ENCODE data around the gene KCNQ1OT1.

KCNQ1OT1 gene

DNA sequence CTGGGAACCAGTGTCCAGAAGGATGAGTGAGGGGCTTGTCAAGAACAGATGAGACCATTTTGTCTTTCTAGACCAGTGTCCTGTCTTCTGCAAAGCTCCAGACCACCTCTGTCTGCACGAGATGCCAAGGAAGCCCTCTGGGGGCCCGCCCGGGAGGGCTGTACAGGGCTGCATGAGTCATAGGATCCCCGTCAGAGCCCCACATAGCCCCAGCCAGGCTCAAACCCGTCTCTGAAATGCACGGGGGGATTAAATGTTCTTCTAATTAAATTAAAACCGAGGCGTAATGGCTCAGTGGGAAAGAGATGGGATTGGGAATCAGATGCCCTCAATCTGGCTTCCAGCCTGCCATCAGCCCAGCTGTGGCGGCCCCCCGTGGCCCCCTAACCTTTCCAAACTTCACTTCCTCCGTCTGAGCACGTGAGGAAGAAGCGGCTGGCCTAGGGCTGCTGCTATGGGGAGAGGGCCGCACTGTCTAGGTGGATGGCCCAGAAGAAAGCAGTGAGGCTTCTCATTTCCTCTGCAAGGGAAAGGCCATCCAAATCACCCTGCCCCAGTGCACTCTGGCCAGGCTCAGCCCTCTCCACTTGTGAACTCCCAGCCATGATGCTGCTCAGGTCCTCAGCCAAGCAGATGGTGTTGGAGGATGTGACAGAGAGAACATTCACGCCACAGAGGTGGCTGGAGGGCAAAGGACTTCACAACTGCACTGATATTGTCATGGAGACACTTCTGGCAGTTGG lies 32.8 kb downstream of the KCNQ1OT1 start:
- no peak for DNase-seq (ENCODE audit: low read depth)

DNA sequence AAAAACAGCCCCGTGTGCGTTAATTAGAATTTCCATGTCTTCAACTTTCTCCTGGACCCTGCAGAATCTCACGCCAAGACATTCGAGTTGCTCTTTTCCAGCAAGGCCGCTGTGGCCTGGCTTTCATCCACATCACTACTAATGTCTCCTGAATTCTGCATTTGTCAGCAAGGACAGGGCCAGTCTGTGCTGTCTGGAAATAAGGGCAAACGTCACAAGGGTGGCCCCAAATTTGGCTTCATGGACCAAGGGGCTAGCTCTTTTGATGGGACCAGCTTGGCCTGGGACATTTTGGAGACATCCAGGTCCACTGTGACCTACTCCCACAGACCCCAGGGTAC lies 33.4 kb downstream of the KCNQ1OT1 start:
- DNase-seq (ENCODE audit: low read depth), result no peak

DNA sequence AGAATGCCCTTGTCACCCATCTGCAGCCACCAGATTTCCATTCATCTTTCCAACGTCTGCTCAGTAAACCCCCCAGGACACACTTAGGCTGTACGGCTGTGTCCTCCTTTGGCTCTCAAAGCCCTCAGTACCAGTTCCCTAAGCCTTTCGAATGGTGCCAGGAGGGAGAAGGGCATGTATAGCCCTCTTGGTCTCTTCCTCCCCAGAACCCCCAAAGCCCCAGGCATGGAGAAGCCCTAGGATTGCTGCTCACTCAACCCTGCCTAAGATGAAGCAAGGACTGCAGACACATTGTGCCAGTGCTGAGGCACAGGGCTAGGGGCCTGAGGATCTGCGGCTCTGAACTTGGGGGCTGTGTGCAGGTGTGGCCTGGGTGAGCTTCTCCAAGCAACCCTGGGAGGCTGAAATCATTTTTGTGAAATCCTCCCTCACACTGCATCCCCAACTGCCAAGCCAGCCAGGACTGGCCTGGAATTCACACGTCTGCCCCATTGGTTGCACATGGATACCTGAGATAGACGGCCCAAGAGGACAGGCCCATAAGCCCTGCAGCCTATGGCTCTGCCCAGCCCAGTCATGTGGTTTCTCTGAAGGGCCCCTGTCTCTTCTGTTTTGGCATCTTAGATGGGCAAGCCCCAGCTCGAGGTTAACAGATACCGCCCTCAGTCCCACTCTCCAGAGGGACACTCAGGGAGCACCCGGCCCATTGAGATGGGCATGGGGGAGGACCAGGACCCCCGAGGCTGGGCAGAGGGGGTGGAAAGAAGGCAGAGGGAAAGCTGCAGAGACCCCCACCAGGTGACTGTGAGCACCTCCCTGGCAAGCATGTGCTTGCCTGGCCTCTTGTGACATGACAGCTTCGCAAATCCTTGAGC lies 34.0 kb downstream of the KCNQ1OT1 start:
- no peak for DNase-seq (ENCODE audit: low read depth)

DNA sequence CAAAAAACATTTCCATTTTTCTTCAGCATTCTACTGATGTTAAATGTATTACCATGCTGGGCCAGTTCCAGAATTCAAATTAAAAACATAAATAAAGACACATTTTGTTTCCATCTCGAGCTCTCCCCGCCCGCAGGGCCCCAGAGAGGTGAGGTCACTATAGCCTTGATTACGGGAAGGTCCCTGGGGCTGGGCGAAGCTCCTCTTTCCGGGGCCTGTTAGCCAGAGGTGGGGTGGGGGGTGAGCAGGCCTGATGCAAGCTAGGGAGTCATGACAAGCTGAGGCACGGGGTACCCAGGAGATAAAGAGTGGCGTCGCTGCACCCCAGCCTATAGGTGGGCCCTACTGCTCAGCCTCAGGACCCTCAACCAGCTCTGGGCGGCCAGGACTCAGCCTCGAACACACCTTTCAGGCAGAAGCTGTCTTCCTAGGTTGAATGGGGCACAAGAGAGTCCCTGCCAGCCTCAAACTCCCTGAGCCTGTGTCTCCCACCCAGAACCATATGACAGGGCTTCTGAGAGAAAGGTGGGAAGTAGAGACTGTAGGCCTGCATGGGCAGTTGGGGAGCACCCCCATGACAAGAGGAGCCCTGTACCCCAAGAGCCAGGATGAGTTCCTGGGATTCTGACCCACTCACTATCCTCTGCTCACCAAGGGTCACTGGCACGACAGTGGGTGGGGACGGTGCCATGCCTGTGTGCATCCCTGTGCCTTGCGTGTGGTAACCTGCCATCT lies 34.8 kb downstream of the KCNQ1OT1 start:
- no peak for DNase-seq (ENCODE audit: low read depth)

DNA sequence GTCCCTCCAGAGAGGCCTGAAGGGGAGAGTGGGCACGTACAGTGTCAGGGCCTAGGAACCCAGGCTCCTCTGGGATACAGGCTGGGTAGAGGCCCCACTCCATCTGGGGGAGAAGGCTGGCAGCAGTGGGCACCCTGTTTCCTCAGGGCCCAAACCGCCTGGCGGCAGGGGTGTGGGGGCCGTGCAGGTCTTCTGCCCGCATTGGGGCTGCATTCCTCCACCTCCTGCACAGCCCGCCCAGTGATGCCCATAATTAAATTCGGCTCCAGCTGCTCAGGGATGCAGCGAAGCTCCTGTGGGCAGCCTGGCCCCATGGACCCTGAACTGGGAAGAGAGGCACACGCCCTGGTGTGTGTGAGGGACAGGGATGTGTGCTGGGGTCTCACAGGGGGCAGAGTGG lies 35.4 kb downstream of the KCNQ1OT1 start:
- DNase-seq (ENCODE audit: low read depth), result no peak

DNA sequence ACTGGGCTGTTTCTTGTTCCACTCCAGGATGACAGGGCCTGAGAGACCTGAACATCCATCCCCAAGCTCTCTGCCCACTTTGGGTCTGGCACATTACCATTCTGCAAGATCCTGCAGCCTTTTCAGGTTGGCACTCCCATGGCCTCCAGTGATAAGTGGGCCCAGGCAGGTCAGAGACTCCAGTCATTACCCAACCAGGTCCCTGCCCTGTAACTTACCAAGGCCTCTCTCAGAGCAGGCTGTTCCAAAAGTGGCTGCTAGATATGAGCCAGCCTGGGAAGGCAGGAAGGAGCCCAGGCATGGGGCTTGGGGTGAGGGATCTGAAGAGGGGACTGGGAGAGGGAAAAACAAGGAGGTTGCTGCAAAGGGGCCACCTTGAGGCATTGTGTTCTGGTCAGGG lies 35.9 kb downstream of the KCNQ1OT1 start:
- no peak for DNase-seq (ENCODE audit: low read depth)

DNA sequence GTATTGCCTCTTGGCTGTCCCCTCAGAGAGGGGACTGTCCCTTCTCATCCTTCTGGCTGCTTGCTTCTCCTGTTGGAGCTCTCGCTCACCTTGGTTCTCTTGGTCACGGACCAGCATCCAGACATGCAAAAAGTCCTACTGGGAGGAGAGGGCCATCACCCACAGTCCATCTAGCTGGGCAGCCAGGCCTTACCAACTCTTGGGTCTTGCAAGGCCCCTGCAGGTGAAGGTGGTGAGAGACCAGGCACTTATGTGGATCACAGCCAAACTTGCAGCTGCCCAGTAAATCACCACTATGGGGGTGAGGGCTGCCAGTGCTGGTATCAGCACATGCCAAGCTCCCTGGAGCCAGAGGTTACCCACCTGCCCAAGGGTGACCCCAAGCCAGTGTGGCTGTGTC lies 36.3 kb downstream of the KCNQ1OT1 start:
- DNase-seq (ENCODE audit: low read depth), result no peak

DNA sequence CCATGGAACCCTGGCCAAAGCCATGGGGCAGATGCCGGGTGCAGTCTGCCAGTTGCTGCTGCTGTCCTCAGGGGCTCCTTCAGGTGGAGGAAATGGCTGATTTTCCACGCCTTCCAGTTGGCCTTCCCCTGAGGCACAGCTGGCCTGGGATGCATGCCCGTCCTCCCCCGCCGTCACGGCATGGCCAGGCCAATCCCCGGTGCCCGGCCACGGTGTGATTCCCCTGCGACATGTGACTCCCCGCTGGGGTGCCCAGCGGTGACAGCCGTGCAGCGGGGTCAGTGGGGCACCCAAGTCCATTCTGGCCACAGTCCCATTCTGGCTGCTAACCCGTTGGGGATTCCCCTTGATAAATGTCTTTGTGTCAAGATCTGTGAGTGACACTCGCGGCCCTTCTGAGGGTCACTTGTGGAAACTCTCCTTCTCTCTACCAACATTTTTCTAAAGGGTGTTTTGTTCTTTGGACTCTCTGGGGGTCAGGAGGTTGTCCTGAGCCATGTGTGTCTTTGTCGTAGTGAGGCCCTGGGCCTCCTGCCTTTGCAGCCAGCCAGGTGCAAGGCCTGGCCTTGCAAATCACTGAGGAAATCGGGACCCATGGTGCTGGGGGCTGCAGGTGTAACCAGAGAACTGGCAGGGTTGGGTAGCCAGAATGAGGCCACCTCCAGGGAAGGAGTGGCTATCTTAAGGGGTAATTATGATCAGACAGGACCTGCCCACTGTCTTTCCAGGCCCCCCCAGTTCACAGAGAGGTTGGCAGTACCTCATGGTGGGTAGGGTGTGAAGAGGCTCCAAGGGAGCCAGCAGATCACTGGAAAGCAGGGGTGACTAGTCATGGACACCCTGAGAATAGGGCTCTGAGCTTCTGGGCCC lies 37.1 kb downstream of the KCNQ1OT1 start:
- DNase-seq (ENCODE audit: low read depth), result no peak

DNA sequence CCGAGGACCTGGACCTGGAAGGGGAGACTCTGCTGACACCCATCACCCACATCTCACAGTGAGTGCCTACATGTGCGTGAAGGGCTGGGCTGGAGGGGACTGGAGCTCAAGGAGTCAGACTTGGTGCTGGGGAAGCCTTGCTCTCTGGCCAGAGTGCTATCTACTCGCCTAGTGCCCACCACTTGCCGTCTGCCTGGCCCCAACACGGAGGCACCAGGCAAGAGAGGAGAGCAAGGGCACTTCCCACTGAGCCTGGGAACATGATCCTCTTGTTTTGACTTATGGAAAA lies 37.8 kb downstream of the KCNQ1OT1 start:
- no peak for DNase-seq (ENCODE audit: low read depth)

DNA sequence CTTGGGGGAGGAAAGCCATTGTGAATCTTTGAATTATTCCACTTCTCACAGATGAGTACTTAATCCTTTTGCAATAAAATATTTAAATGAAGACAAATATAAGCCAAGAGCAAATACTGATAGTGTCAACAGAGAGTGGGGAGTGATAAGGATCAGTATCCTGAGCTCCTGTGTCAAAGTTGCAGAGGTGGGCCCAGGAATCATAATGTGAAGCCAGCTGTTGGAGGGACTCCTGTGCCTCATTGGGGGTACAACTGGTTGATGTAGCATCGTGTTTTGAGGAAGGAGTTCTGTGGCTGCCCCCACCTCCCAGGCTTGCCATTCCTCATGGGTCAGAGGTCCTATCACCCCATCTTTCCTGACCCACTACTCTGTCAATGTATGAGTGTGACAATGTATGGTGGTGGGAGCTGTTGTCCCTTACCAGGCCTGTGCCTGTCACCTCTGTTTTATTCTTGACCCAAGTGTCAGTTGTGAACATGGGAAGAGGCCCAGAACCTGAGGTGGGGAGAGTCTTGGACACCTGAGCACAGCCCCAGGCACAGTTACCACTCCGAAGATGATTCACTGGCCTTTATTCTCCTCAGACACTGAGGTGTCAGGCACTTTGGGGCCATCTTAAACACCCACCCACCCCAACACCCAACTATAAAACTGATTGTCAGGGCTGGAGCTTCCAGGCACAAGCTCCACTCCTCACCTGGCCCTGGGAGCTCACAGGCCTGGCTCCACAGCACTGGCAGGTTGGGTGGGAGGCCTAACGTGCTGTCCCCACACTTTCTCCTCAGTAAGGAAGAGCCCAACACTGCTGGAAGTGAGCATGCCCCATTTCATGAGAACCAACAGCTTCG lies 38.4 kb downstream of the KCNQ1OT1 start:
- no peak for DNase-seq (ENCODE audit: low read depth)

DNA sequence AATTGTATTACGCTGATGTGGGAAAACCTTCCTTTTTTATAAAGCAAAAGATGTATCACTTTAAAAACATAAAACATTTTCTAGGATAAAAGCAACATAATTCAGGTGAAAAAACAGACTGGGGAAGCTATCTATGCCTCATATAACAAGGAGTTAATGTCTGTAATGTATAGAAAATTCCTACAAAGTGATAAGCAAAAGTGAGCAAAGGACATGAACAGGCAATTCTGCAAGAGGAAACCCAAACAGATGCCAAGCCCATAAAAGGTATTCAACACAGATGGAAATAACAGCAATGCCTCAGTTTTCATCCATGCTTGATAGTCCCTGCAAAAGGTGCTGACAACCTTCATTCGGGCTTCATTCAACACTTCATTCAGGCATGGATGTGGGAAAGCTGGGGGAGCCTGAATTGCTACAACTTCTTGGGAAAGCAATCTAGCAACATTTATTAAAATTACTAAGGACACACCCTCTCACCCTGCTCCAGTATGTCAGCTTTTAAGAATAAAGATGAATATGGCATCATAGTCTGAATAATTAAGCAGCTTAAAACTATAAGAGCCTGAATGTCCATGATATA lies 39.3 kb downstream of the KCNQ1OT1 start:
- no peak for DNase-seq (ENCODE audit: low read depth)

DNA sequence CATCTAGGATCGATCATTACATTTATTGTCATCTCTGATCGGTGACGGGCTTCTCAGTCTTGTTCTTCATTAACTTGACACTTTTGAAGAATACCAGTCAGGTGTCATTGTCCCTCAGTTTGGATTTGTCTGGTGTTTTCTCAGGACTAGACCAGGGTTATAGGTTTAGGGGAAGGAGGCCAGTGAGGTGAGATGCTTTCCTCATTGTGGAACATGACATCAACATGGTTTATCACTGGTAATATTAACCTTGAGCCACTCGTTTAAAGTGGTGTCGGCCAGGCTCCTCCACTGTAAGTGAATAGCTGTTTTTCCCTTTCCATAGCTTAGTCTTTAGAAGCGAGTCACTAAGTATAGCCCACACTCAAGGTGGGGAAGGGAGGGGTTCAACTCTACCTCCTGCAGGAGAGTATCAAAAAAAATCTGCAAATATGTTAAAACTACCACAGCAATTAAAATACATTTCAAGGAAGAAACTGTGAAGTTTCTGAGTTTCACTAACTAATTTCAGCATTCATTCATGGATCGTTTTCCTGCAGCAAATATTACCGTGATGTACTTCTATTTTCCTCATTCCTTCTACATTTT lies 42.0 kb downstream of the KCNQ1OT1 start:
- no peak for DNase-seq (ENCODE audit: low read depth)

DNA sequence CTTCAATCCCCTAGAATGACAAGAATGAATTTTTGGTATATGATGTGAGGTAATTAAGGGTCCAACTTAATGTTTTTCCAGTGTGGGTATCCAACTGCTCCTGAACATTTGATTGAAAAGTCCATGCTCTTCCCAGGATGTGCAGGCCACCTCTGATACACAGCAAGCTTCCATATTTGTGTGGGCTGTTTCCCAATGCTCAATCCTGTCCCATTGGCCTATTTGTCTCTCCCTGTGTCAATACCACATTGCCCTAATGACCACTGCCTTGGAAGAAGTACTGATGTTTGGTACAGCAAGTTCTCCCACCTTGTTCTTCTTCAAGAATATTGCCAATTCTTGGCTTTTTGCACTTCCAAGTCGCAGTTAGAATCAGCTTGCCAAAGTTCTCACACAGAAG lies 42.9 kb downstream of the KCNQ1OT1 start:
- DNase-seq (ENCODE audit: low read depth), result no peak

DNA sequence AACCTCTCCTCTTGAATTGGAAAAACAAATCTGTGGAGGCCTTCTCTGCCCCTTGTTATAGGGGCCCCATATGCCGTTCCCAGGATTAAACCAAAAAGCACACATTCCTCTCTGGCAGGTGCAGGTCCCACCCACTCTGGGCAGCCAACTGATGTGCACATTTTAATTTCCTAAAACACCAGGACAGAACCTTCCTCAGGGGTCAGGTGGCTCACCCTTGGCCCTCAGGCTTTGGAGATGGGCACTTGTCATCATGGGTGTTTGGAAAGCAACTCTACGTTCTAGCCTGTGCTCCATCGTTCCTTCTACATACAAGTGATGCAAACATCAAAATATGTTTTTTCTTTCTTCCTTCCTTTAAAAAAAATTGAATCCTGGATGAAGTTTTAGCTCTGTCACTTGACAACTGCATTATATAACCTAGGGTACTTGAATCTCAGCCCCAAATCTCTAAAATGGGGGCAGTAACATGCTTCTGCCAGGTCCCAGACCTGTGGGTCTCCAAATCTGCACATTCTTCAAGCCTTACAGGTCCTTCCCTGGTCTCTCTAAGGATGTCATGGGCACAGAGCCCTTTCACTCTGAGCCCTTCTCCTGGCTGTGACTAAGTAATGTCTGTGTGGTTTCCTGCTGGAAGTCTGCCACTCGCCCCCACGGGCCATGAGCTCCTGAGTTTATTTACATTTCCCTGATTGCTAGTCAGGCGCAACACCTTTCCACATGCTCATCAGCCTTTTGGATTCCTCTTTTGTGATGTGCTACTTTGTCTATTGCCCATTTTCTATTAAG lies 43.8 kb downstream of the KCNQ1OT1 start:
- DNase-seq (ENCODE audit: low read depth), result no peak

DNA sequence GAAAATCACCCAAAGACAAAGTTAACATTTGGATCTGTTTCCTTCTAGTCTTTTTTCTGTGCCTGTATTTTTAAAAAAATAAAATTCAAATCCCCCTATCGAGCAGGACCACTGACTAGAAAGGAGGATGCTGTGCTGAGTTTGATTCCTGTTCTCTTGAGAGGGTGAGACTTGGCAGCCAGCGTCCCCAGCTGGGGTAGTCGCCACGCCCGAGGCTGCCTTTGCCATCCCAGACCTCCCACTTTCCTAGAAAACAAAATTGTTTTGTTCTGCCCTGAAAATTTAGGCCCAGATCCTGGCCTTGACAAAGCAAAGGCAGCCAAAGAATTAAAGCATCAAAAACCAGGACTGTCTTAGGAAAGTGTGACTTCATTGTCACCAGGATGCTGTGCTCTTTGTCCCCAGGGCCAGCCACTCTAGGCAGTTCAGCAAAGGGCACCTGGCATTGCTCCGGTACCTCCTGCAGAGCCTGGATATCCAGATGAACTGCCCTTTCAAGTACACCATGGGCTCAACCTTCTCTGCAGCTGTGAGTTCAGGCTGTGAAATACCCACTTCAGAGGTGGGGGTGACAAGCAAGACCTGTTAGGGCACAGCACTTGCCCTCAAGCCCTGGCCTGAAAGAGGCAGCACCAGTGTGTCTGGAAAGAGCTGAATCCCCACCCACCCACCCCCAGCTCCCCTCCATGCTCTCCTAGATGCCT lies 44.6 kb downstream of the KCNQ1OT1 start:
- DNase-seq (ENCODE audit: low read depth), result no peak

DNA sequence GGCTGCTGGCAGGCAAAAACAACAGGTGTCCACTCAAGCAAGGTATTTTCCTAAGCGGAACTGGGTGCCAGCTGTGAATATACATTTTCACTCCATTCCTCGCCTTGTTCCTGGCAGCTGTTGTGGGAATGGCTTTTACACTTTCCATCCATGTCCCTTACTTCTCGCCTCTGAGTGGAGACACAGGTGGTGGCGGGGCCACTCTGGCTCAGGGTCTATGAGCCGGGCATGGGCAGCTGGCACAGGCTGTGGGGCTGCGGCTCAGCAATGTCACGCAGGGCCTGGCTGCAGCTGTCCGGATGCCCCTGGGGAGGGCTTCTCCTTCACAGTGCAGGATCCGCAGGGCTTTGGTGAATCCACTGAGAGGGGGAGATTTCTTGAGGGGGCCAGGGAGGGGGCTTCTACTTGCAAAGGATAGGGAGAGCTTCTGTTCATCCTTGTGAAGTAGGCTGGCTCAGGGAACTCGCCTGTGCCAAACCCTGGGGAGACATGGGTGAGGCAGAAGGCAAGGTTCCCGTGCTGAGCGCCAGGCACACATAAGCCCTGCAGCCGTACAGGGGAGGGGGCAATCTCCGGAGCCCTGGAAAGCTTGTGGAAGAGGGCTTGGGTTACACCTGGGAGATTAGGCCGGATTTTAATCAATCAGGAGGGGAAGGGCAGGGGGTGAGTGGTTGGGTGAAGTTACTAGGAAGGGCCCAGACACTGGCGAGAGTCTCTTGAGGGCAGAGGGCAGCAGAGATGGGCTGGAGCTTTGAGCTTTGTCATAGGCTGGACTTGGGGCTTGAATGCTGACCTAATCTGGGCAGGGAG lies 45.7 kb downstream of the KCNQ1OT1 start:
- no peak for DNase-seq (ENCODE audit: low read depth)

DNA sequence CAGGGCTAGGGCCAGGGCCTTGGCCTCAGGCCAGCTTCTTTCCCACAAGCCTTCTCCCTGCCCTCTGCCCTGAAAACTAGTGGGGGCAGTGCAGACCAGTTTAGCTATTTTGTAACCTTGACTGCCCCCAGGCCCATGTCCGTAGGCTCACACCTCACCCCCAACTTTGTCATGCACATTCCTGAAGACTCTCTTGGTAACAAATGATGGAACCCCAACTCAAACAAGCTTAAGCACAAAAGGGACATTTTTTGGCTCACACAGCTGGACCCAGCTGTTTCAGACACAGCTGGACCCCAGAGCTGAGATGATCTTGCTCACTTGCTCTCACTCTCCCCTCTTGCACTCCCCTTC lies 46.6 kb downstream of the KCNQ1OT1 start:
- DNase-seq (ENCODE audit: low read depth), result no peak

All from fibroblast of gingiva (primary cell).